Measurements from ENCODE around the gene DCPS. TPM values are rescaled to one million over a fixed set of nuclear protein-coding genes. Genes with fewer than 3 reads are reported as not detected.
"Not testable (repeated sequence)": the region's sequence is repeated elsewhere in the genome, so short reads cannot be mapped to it uniquely, and the experiment has no call there.

DCPS gene
- total RNA-seq, 2 experiments from 2014 or later: 40.6 to 41.9 TPM

DNA sequence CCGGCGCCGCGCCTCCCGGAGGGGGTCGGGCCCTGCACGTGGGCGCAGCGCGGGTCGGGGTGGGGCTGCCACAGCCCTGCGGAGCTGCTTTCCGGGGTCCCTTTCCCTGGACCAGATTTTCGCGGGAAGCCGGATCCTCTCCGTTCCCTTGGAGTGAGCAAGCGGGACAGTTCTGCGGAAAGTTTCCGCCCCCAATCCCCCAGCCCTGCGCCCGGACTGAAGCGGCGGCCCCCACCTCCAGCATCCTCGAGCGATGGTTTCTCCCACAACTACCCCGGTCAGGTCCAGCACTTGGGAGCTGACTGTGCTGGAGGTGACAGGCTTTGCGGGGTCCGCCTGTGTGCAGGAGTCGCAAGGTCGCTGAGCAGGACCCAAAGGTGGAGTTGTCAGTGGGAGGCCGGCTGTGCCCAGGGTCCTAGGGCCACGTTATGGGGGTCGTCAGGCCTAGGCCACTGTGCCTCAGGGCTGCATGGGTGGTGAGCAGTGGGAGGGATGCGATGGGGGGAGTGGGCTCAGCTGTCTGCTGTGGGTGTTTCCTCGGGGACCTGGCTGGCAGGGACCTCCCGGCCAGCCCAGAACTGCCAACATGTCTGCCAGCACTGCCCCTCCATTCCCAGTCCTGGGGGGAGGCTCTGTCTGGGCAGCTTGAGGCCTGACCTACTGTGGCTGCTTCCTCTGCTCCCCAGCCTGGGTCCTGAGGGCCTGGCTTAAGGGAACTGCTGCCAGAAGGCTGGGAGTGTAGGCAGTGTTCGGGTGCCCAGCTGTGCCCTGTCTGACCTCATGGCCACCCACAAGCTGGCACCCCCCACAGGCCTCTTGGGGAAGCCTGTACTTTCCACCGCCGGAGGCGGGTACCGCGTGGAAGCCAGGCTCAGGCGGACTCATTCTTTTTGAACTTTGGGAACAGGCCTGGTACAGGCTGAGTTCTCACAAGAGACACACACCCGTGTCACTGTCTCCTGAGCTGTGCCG lies 52.4 kb downstream of the DCPS start:
- CTCF ChIA-PET: interaction anchor here (1.1 to 3.7 kb wide), 4 partner anchors 27 to 124 kb away, joined by 4 to 14 read pairs (median 8); no protein-coding TSS in a partner anchor
- H3K36me3 Mint-ChIP-seq: peaks cover 15% of the 10 kb centered on the region
- H3K4me1 Mint-ChIP-seq: peaks cover 46% of the 10 kb centered on the region
- H3K9me3 Mint-ChIP-seq (ENCODE audit: low read depth): no peaks in the 10 kb centered on the region
- DNase-seq: peak; percentile 50
- peak; percentile 20 for ATAC-seq
- H3K4me3 Mint-ChIP-seq: peak overlapping the region; percentile 69
- peak overlapping the region; percentile 68 for H3K27ac Mint-ChIP-seq
- no peaks in the 10 kb centered on the region for H3K27me3 Mint-ChIP-seq

DNA sequence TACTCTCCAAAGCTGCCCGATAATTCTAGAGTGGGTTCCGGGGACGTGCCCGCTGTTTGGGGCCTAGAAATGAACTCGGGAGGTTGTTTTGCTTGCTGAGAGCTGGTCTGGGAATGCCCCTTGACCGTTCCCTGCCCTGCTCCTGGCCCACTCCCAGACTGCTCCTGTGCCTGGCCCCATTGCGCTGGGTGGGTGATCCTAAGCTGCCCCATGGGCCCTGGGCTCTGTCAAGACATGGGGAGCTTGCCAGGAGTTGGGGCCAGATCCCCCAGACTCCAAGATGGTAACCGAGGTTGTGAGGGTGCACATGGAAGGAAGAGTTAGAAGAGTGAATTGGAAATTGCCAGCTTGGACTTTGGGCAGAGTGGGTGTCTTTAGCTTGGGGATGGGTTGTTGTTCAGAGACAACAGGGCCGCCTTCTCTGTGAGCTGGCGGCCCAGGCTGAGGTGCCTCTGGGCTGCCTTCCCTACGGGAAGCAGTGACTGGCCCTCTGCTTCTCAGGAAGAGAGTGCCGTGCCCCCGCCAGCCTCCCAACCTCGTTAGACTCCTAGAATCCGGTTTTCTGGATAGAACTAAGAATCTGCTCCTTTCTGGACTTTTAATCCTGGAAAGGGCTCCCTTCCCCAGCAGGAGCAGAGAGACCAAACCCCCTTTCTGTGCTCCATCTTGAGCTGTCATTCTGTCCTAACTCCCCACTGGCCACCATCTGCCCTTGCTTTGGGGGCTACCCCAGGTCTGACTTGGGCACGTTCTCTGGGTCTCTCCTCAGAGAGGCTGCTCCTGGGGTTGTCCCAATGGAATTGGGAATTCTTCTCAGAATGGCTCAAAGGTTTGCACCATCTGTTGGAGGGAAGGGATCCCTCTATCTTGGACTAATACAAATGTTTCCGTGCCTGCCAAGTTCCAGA lies 53.4 kb downstream of the DCPS start:
- ATAC-seq (no peak), DNase-seq (no peak)
- Mint-ChIP-seq H3K27ac (no peak overlapping the region), H3K4me1 (peaks cover 37% of the 10 kb centered on the region), H3K36me3 (peaks cover 15% of the 10 kb centered on the region), H3K4me3 (no peak overlapping the region), H3K9me3 (ENCODE audit: low read depth) (no peaks in the 10 kb centered on the region), H3K27me3 (no peaks in the 10 kb centered on the region)
- CTCF ChIA-PET: interaction anchor here (1.1 to 2.8 kb wide), 4 partner anchors 28 to 123 kb away, joined by 3 to 9 read pairs (median 6); no protein-coding TSS in a partner anchor

- H3K4me1 Mint-ChIP-seq: peaks cover 29% of the 10 kb centered on the region
- CTCF ChIA-PET: interaction anchor here (1.3 to 2.8 kb wide), 2 partner anchors 48 to 67 kb away, joined by 3 to 9 read pairs; no protein-coding TSS in a partner anchor
- no peak for ATAC-seq
- DNase-seq: no peak
- no peak overlapping the region for H3K27ac Mint-ChIP-seq
- H3K27me3 Mint-ChIP-seq: no peaks in the 10 kb centered on the region
- H3K9me3 Mint-ChIP-seq (ENCODE audit: low read depth): no peaks in the 10 kb centered on the region
- H3K4me3 Mint-ChIP-seq: no peak overlapping the region
- peaks cover 11% of the 10 kb centered on the region for H3K36me3 Mint-ChIP-seq
Observed at GRCh38 chr11:126357969-126358762, 54.3 kb downstream of the DCPS start.

DNA sequence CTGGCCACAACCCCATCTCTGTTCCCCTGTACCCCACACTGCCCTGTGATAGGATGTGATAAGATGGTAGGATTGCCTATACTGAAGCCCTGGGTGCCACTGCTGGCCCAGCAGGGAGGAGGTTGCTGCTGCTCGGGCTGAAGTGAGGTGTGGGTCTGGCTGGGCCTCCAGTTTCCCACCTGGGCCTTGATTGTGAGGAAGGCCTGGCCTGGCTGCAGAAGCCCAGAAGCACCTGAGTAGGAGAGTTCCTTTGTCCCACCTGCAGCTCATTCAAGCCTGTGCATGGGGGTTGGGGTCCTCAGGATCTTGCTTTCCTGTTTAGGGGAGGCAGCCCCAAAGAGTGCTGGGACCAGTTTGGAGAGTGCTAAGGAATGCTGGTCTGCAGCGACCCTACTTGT lies 54.9 kb downstream of the DCPS start:
- peaks cover 6% of the 10 kb centered on the region for H3K36me3 Mint-ChIP-seq
- ATAC-seq (no peak), DNase-seq (no peak)
- CTCF ChIA-PET: no interaction called here
- H3K27ac Mint-ChIP-seq: no peak overlapping the region
- H3K4me3 Mint-ChIP-seq: no peak overlapping the region
- peaks cover 23% of the 10 kb centered on the region for H3K4me1 Mint-ChIP-seq
- H3K9me3 Mint-ChIP-seq (ENCODE audit: low read depth): no peaks in the 10 kb centered on the region
- no peaks in the 10 kb centered on the region for H3K27me3 Mint-ChIP-seq

GRCh38 chr11:126359431-126360048 lies 55.7 kb downstream of the DCPS start:
- no peak overlapping the region for H3K27ac Mint-ChIP-seq
- no peaks in the 10 kb centered on the region for H3K27me3 Mint-ChIP-seq
- peaks cover 17% of the 10 kb centered on the region for H3K4me1 Mint-ChIP-seq
- ATAC-seq (no peak), DNase-seq (no peak)
- H3K9me3 Mint-ChIP-seq (ENCODE audit: low read depth): no peaks in the 10 kb centered on the region
- CTCF ChIA-PET: no interaction called here
- peaks cover 1% of the 10 kb centered on the region for H3K36me3 Mint-ChIP-seq
- no peak overlapping the region for H3K4me3 Mint-ChIP-seq

- H3K4me1 Mint-ChIP-seq: peaks cover 15% of the 10 kb centered on the region
- H3K4me3 Mint-ChIP-seq: no peak overlapping the region
- no peak overlapping the region for H3K27ac Mint-ChIP-seq
- CTCF ChIA-PET: interaction anchor here (0.9 kb wide), 1 partner anchor 50 kb away, joined by 4 read pairs; no protein-coding TSS in a partner anchor
- no peaks in the 10 kb centered on the region for H3K27me3 Mint-ChIP-seq
- DNase-seq: no peak
- no peaks in the 10 kb centered on the region for H3K9me3 Mint-ChIP-seq (ENCODE audit: low read depth)
- ATAC-seq: no peak
- H3K36me3 Mint-ChIP-seq: no peaks in the 10 kb centered on the region
Observed at GRCh38 chr11:126360049-126360446, 56.2 kb downstream of the DCPS start.

DNA sequence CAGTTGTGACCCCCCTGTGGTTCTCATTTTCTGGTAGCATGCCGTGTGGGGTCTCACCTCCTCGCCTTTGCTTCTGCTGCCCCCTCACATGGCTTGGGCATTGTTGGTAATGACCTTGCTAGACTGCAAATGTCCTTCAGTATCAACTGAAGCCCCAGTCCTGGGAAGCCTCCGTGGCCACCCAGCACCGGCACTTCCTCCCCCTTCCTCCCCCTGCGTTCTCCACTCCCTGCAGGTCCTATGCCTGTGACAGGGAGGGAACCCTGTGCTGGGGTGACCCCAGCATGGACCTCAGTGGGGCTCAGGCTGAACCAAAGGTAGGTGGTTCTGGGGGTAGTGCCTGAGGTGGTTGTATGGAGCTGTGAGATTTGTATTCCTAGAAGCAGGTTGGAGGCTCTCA lies 57.5 kb downstream of the DCPS start:
- DNase-seq: no peak
- Mint-ChIP-seq H3K36me3 (no peaks in the 10 kb centered on the region), H3K4me1 (peaks cover 11% of the 10 kb centered on the region), H3K4me3 (no peak overlapping the region), H3K27ac (no peak overlapping the region), H3K27me3 (no peaks in the 10 kb centered on the region), H3K9me3 (ENCODE audit: low read depth) (no peaks in the 10 kb centered on the region)
- CTCF ChIA-PET: no interaction called here
- ATAC-seq: no peak

GRCh38 chr11:126362879-126363655 lies 59.2 kb downstream of the DCPS start:
- ATAC-seq (no peak), DNase-seq (no peak)
- peaks cover 3% of the 10 kb centered on the region for H3K4me1 Mint-ChIP-seq
- H3K27ac Mint-ChIP-seq: no peak overlapping the region
- H3K4me3 Mint-ChIP-seq: no peak overlapping the region
- CTCF ChIA-PET: no interaction called here
- H3K27me3 Mint-ChIP-seq: no peaks in the 10 kb centered on the region
- H3K9me3 Mint-ChIP-seq (ENCODE audit: low read depth): no peaks in the 10 kb centered on the region
- H3K36me3 Mint-ChIP-seq: no peaks in the 10 kb centered on the region

DNA sequence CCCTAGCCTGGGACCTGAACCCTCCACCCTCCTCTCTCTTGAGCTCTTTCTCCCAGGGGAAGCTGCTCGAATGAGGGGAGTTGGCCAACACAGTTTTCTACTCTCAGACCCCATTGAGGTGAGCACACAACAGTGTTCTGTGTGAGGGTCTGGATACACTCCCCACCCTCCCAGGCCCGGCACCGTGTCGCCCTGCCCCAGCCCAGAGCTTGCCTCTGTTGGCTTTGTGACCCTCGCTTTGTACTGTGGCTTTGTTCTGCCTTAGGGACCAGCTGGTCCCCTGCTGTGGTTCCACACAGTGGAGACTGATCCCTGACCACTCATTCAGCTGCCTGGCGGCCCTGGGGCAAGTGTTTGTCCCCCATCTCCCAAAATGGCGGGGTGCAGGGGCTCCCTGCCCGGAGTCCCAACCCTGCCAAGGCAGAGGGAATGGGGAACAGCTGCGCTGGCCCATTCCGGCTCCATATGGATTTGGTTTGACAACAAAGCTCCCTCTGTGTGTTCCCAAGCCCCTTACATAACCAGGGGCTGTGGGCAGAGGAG lies 59.9 kb downstream of the DCPS start:
- no peaks in the 10 kb centered on the region for H3K27me3 Mint-ChIP-seq
- no peak for DNase-seq
- H3K27ac Mint-ChIP-seq: no peak overlapping the region
- H3K9me3 Mint-ChIP-seq (ENCODE audit: low read depth): no peaks in the 10 kb centered on the region
- CTCF ChIA-PET: no interaction called here
- ATAC-seq: no peak
- H3K36me3 Mint-ChIP-seq: no peaks in the 10 kb centered on the region
- no peak overlapping the region for H3K4me3 Mint-ChIP-seq
- no peaks in the 10 kb centered on the region for H3K4me1 Mint-ChIP-seq

DNA sequence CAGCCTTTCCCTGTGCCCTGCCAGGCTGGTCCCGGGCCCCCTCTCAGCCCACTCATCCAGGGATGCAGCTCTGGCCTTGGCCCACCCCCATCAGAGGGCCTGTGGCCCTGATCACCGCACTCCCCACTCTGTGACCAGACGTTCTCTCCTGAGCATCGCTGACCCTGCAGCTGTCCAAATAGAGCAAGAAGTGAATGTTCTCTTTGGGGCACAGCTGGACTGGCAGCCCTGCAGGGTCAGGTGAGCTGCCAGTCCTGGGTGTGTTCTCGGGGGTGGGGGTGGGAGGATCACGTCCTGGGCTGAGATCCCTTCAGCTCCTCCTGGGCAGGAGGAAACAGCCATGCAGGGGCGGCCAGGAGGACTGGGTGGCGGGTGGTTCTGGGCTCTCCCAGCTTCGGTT lies 60.9 kb downstream of the DCPS start:
- CTCF ChIA-PET; DNase-seq; ATAC-seq; H3K4me1 Mint-ChIP-seq; H3K36me3 Mint-ChIP-seq; H3K9me3 Mint-ChIP-seq (ENCODE audit: low read depth); H3K27me3 Mint-ChIP-seq; H3K4me3 Mint-ChIP-seq; H3K27ac Mint-ChIP-seq: not testable (repeated sequence)

DNA sequence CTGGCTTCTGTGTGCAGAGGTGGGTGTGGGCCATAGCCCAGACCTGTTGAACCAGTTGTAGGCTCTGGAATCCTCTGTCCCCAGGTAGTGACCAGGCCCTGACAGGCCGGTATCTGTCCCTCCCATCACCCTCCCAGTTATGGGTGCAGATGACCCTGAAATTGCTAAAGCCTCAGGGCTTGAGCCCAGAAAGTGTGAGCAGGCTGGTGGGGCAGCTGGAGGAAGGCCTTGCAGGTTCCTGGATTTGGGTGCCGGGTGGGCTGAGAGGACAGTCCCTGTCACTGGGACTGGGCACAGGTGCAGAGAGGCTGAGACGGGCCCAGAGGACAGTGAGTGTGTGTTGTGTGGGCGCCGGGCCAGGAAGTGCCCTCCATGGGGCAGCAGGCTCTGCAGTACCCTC lies 61.6 kb downstream of the DCPS start:
- H3K27ac Mint-ChIP-seq; H3K9me3 Mint-ChIP-seq (ENCODE audit: low read depth); H3K27me3 Mint-ChIP-seq; ATAC-seq; H3K36me3 Mint-ChIP-seq; CTCF ChIA-PET; H3K4me1 Mint-ChIP-seq; H3K4me3 Mint-ChIP-seq; DNase-seq: not testable (repeated sequence)
